Skin epidermis (tissue), 12 donors: ENCODE data around the gene RNASEH2C.
"Not testable (repeated sequence)": the region's sequence is repeated elsewhere in the genome, so short reads cannot be mapped to it uniquely, and the experiment has no call there.

Experiments
- H3K27ac ChIP-seq, 21 experiments: fragments of 200-600 bp; sonication (generic) in 11 of 21; one replicate each; pipeline ENCODE4 v1.5.0; 2020; ENCODE audit warnings: mild to moderate bottlenecking in 3 of 21, inconsistent platforms in 2 of 21, moderate library complexity in 2 of 21
- H3K4me3 ChIP-seq, 7 experiments: fragments of 200-600 bp; sonication (generic) in 2 of 7; one replicate each; pipeline ENCODE4 v1.5.0; 2020; ENCODE audit warnings: inconsistent platforms in 2 of 7, mild to moderate bottlenecking in 2 of 7, moderate library complexity in 1 of 7

The RNASEH2C gene

DNA sequence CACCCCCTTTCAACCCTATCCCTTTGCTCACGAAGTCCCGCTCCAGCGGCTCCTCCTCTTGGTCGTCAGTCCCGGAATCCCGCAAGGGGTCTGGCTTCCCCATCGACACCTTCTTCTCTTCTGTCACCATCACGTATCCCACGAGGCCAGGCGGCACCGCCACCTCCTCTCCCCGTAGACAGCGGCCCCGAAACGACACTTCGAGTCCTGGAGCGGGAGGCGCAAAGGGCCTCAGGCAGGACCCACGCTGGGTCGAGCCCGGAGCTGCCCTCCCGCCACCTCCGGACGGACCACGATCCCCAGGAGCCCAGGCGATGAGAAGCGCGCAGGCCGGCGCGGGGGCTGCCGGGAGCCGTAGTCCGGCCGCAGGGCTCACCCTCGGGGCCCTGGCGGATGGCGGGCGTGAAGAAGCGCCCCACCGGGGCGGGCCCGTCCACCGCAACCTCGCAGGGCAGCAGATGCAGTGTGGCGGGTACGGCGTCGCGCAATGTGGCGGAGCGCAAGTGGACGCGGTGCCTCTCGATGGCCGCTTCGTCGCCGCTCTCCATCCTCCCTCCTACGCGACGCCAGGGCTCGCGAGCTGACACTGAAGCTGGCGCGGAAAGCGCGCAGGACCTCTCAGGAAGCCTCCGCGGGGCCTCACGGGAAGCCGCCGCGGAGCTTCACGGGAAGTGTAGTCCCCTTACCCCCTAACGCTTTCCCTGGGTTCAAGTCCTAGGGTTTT lies at the start of gene RNASEH2C:
TSS of gene RNASEH2C (minus strand) at position 588 of the 724 bp plus-strand sequence. CDS start at position 548, 40 bp downstream.
- peak within 1 kb of the TSS; percentile 58 to 93 (median 83) for H3K27ac ChIP-seq
- peak within 1 kb of the TSS; percentile 63 to 92 (median 78) for H3K4me3 ChIP-seq

DNA sequence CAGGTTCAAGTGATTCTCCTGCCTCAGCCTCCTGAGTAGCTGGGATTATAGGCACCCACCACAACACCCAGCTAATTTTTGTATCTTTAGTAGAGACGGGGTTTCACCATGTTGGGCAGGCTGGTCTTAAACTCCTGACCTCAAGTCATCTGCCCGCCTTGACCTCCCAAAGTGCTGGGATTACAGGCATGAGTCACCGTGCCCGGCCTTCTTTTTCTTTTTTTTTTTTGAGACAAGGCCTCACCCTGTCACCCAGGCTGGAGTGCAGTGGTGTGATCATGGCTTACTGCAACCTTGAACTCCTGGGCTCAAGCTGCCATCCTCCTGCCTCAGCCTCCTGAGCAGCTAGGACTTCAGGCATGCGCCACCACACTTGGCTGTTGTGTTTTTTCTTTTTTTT lies 47.2 kb upstream of the RNASEH2C start:
- not testable (repeated sequence) for H3K4me3 ChIP-seq, H3K27ac ChIP-seq

DNA sequence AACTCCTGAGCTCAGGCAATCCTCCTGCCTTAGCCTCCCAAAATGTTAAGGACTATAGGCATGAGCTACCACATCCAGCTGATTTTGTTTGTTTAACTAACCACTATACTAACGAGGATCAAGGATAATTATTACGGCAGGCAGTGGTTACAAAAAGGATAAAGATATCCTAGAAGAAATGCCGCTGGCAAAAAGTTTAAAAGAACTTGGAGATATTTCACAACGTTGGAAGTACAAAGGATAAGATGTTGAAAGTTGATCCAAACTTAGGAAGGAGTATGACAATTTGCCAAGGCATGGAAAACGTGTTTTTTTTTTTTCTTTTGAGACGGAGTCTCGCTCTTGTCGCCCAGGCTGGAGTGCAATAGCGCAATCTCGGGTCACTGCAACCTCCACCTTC lies 46.8 kb upstream of the RNASEH2C start:
- no peak overlapping the region for H3K27ac ChIP-seq
- H3K4me3 ChIP-seq = no peak overlapping the region

DNA sequence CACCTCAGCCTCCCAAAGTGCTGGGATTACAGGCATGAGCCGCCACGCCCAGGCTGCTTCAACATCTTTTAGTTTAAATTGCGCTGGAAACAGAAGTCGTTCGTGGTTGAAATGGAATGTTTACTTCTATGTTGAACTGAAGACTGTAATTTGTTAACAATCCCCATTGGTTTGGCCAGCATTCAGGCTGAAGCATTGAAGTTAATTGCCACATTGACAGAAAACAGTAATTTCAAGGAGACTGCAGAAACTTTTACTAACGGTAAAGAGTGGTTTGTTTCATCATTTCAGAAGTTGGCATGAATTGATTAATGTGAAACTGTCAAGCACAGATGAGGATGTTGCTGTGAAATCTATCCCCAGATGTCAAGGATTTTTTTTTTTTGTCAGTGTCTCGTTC lies 45.9 kb upstream of the RNASEH2C start:
- H3K27ac ChIP-seq = no peak overlapping the region
- H3K4me3 ChIP-seq = no peak overlapping the region

DNA sequence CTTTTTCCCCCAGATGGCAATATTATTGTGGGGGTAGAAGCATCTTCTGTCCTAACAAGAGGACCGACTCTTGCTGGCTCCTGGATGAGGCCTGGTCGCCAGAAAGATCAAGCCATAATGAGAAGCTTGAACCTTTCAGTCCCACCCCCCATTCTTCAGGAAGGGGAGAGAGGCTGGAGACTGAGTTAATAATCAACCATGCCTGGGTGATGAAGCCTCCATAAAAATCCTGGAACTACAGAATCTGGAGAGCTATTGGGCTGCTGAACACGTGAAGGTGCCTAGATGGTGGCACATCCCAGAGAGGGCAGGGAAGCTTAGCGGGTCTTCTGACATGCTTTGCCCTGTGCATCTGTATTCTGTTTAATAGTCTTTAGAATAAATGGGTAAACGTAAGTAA lies 43.8 kb upstream of the RNASEH2C start:
- Histone ChIP-seq H3K27ac (no peak overlapping the region), H3K4me3 (no peak overlapping the region)

DNA sequence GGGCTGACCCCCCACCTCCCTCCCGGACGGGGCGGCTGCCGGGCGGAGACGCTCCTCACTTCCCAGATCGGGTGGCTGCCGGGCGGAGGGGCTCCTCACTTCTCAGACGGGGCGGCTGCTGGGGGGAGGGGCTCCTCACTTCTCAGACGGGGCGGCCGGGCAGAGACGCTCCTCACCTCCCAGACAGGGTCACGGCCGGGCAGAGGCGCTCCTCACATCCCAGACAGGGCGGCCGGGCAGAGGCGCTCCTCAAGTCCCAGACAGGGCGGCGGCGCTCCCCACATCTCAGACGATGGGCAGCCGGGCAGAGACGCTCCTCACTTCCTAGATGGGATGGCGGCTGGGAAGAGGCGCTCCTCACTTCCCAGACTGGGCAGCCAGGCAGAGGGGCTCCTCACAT lies 42.2 kb upstream of the RNASEH2C start:
- H3K4me3 ChIP-seq = not testable (repeated sequence)

DNA sequence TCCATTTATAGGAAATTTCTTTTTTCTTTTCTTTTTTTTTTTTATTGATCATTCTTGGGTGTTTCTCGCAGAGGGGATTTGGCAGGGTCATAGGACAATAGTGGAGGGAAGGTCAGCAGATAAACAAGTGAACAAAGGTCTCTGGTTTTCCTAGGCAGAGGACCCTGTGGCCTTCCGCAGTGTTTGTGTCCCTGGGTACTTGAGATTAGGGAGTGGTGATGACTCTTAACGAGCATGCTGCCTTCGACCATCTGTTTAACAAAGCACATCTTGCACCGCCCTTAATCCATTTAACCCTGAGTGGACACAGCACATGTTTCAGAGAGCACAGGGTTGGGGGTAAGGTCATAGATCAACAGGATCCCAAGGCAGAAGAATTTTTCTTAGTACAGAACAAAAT lies 41.6 kb upstream of the RNASEH2C start:
- not testable (repeated sequence) for H3K4me3 ChIP-seq, H3K27ac ChIP-seq

More for the DNA sequence above, 42.2 kb upstream of the RNASEH2C start:
- not testable (repeated sequence) for H3K27ac ChIP-seq

DNA sequence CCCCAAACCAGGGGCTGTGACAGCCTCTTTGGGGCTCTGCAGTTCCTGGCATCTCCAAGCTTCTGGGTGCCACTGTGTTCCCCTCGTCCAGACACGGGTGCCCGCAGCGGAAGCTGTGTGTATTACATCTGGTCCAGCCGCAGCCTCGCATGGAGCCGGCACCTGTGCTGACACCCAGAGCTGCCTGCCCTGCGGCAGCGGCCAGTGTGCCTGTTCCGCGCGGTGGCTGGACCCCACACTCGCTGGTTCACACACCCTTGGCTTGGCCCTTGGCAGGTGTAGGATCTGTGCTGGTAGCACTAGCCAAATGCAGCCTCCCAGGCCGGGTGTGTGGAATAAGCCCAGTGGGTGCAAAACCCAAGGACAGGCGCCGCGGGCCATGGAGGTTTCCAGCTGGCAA lies 24.5 kb upstream of the RNASEH2C start:
- no peak overlapping the region for H3K4me3 ChIP-seq
- H3K27ac ChIP-seq = no peak overlapping the region

DNA sequence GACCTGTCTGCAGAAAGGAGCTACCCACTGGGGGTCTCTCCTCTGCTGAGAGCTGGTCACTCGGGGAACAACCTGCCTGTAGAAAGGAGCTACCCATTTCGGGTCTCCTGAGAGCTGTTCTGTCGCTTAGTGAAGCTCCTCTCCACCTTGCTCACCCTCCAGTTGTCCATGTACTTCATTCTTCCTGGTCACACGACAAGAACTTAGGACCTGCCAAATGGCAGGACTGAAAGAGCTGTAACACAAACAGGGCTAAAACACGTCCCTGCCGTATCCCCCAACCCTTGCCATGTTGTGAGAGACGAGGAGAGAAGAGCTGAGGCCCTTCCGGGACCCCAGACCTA lies 24.1 kb upstream of the RNASEH2C start:
- Histone ChIP-seq H3K4me3 (no peak overlapping the region), H3K27ac (peak overlapping the region in 3 of 21 experiments; percentile 35 to 73 (median 67))

DNA sequence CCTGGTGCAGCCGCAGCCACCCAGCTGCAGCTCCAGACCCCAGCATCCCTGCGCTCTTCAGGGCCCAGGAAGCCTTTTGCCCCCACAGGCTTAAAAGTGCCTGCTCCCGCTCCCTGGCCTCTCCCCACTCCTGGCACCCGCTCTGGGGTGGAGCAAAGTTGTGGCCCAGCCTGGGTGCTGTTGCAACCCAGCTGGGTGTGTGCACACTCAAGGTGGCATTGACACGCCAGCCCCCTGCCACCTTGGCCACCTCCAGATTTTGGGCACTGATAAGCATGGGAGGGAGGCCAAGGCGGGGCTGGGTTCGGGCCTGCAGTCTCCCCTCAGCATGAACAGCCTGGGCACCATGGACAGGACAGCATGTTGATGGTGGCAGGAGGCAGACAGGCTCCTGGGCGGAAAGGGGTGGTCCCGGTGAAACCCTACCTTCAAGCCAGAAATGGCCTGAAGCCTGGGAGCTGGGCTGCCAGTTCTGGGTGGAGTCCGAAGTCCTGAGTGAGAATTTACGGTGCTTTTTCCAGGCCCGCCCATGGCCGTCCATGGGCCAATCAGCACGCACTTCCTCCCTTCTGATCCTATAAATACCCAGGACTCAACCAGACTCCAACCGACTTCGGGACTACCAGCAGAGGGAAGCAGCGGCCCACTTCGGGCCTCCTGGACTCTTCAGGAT lies 23.6 kb upstream of the RNASEH2C start:
- Histone ChIP-seq H3K27ac (peak overlapping the region in 11 of 21 experiments; percentile 7 to 73 (median 48)), H3K4me3 (peak overlapping the region in 1 of 7 experiments; percentile 27)

DNA sequence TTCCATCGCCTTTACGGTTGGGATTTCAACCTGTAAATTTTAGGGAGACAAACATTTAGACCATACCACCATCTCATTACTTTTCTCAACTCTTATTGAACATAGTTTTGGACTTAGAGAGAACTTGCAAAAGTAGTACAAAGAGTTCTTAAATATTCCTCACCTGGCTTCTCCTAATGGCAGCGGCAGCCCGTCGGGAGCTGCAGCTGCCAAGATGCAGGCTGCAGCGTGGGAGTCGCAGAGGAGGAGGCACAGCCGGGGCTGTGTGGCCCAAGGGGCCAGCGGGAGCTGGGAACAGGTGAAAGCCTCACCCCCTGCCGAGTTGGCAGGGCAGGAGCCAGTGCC lies 23.1 kb upstream of the RNASEH2C start:
- peak overlapping the region in 1 of 7 experiments; percentile 27 for H3K4me3 ChIP-seq
- peak overlapping the region in 10 of 21 experiments; percentile 7 to 73 (median 50) for H3K27ac ChIP-seq

DNA sequence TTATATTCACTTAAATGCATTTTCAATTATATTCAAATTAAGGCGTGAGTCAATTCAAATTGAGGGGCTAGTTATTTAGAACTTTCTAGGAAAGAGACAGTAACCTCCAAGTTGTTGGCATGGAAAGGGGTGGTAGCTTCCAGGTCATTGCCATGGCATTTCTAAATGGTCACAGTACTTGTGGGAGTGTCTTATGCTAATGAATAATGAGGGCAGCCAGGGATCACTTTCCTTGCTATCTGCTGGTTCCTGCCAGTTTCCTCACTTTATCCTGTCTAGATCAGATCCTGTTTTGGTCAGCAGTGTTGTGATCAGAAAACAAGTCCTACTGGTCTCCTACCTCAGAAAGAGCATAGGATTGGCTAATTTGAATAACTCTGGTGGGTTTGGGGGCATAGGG lies 21.8 kb upstream of the RNASEH2C start:
- no peak overlapping the region for H3K27ac ChIP-seq
- H3K4me3 ChIP-seq = no peak overlapping the region

DNA sequence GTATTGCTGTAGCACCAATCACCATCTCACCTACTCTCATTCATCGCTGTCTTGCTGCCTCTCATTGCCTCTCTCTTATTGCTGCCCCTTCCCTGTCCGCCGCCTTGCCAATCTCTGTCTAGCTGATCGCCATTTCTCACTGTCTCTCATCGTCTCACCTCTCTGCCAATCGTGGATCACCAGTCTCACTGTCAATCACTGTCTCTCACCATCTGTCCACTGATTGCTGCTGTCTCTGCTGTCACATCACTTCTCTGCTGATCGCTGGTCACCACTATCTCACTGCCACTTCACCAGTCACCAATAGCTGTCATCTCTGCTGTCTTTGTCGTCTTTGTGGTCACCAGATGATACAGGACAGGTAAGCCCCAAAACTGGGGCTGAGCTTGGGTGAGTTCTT lies 20.6 kb upstream of the RNASEH2C start:
- no peak overlapping the region for H3K4me3 ChIP-seq
- no peak overlapping the region for H3K27ac ChIP-seq

DNA sequence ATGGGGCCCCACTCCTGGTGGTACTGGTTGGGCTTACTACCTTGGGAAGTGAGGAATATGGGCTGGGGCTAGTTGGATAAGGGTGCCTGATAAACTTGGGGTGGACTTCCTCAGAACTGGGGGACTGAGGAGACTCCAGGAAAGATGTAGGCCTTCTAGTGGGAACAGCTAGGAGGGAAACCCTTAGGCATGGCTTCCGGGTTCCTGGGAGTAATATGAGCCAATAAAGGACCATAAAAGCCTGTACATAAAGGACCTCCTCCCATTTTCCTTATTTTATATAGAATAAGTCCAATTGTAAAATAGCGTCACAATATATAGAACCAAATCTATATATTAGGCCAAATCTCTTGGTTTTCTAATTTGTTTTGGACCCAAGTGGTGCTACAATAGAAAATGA lies 18.4 kb upstream of the RNASEH2C start:
- no peak overlapping the region for H3K4me3 ChIP-seq
- H3K27ac ChIP-seq = no peak overlapping the region

DNA sequence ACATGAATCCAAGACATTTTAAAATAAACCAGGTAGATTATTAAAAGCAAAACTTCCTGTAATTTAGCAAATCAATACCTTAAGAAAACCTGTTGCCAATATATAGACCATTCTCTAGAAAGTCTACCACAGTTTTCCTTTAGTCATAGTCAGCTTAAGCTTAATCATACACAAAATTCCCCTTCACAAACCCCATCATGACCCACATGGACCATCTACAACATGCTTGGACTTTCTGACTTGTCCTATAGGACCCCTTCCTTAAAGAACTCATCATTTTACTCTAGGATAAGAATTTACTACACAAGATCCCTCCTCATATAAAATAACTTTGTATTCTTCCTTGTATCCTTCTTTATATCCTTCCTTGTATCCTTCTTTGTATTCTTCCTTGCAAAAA lies 16.2 kb upstream of the RNASEH2C start:
- no peak overlapping the region for H3K4me3 ChIP-seq

DNA sequence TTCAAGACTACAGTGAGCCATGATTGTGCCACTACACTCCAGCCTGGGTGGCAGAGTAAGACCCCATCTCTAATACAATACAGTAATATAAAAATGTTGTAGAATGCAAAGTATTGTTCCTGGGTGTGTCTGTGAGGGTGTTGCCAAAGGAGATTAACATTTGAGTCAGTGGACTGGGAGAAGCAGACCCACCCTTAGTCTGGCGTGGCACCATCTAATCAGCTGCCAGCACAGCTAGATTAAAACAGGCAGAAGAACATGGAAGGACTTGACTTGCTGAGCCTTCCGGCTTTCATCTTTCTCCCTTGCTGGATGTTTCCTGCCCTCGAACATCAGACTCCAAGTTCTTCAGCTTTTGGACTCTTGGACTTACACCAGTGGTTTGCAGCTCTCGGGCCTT lies 14.5 kb upstream of the RNASEH2C start:
- not testable (repeated sequence) for H3K4me3 ChIP-seq, H3K27ac ChIP-seq

More for the DNA sequence above, 16.2 kb upstream of the RNASEH2C start:
- H3K27ac ChIP-seq = no peak overlapping the region

DNA sequence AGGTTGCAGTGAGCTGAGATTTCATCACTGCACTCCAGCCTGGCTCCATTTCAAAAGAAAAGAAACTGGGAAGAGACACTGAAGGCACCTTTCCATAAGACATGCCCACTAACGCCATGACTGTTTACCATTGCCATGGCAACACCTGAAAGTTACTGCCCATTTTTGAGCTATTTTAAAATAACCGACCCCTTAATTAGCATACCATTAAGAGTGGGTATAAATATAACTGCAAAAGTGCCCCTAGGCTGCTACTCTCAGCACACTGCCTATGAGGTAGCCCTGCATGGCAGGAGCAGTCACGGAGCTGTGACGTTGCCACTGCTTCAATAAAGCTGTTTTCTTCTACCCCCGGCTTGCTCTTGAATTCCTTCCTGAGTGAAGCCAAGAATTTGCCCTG lies 9.9 kb upstream of the RNASEH2C start:
- Histone ChIP-seq H3K4me3 (no peak overlapping the region), H3K27ac (no peak overlapping the region)

DNA sequence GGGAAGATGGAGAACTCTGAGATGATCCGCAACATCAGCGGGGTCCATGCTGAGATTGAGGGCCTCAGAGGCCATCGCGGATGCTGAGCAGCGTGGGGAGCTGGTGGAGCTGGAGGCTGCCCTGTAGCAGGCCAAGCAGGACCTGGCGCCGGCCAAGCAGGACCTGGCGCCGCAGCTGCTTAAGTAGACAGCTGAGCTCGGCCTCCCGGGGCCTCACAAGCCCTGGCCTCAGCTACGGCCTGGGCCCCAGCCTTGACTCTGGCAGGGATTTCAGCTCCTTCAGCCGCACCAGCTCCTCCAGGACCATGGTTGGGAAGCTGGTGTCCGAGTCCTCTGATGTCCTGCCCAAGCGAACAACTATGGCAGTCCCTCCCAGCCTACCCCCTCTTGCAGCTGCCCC lies 7.3 kb upstream of the RNASEH2C start:
- H3K27ac ChIP-seq = no peak overlapping the region

DNA sequence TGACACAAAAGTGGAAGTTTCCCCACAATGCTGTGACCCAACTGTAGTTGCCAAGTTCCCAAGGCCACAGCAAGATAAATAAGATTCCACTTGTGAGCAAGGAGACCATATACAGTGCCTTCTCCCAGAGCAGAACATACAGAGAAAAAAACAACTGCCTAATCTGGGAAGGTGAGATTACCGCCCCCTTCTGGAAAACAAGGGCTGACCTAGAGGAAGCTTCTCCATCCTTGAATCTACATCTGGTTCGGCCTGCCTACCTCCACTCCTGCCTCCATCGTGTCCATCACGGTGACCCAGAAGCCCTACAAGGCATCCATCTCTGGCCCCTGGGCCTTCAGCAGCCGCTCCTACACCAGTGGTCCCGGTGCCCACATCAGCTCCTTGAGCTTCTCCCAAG lies 6.1 kb upstream of the RNASEH2C start:
- no peak overlapping the region for H3K4me3 ChIP-seq
- no peak overlapping the region for H3K27ac ChIP-seq

More for the DNA sequence above, 7.3 kb upstream of the RNASEH2C start:
- H3K4me3 ChIP-seq = no peak overlapping the region

DNA sequence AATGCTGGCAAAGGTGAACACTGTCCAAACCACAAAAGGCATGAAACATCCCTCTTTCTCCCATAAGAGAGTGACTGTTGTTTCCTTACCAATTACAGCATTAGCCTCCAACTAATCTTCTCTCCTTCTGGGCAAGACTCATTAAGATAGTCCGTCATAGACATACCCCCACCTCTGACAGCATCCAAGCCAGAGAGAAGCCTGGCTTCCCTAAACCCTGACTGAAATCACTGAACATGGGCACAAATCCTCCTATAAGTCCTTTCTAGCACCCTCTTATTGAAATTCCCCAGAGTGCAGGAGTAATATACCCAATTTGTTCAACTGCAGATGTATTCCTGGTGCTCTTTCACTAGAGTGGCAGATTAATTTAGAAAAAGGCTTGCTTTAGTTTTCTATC lies 1.7 kb upstream of the RNASEH2C start:
- no peak overlapping the region for H3K4me3 ChIP-seq

DNA sequence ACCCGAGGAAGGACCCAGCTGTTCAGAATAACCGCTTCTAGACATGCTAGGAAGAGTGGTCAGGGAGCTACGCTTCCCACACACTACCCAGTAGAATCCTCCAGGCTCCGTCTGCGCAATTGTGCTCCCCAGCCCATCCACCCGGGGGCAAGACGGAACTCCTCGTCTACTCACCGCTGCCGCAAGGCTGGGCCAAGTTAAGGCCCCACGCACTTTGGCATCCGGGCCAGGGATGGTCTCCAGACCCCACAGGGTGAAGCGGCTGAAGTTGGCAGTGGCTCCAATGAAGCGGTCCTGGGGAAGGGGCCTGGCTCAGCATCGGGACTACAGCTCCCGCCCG lies 757 bp downstream of the RNASEH2C start:
- Histone ChIP-seq H3K4me3 (peak overlapping the region; percentile 63 to 92 (median 78)), H3K27ac (peak overlapping the region; percentile 58 to 93 (median 83))

More for the DNA sequence above, 1.7 kb upstream of the RNASEH2C start:
- H3K27ac ChIP-seq = no peak overlapping the region
